GM23338 (cell line): ENCODE data around the gene VSTM2L.

ENCODE experiments used
- CREB1 ChIP-seq: fragments of 250-450 bp; sonication (Bioruptor Pico); IDR thresholded peaks from 2 replicates; pipeline ENCODE4 v1.5.0; 2020; ENCODE audit warnings: low read depth, mild to moderate bottlenecking, moderate library complexity
- CTCF ChIP-seq, 2 experiments: fragments of 200-600 bp in 1 of 2; sonication (generic) in 1 of 2; conservative IDR thresholded peaks; 2 replicates each; pipeline versions ENCODE4 v1.5.1 to v1.6.1; 2016 to 2017; ENCODE audit warnings: antibody characterized with exemption in 2 of 2, low read depth in 2 of 2, mild to moderate bottlenecking in 2 of 2, moderate library complexity in 1 of 2
- EZH2 ChIP-seq: fragments of 200-600 bp; sonication (generic); IDR thresholded peaks from one replicate; pipeline ENCODE4 v1.8.0; 2017; ENCODE audit warnings: antibody characterized with exemption, mild to moderate bottlenecking, low read depth; ENCODE audit not compliant: unreplicated experiment
- NANOG ChIP-seq: IDR thresholded peaks from 2 replicates; pipeline ENCODE4 v1.6.1; 2016; ENCODE audit warnings: antibody characterized with exemption, borderline replicate concordance
- POLR2AphosphoS5 ChIP-seq: IDR thresholded peaks from 2 replicates; pipeline ENCODE4 v1.6.1; 2016; ENCODE audit warnings: antibody characterized with exemption, low read depth
- REST ChIP-seq: IDR thresholded peaks from one replicate; pipeline ENCODE4 v1.6.1; 2018; ENCODE audit warnings: antibody characterized with exemption; ENCODE audit not compliant: unreplicated experiment
- ZNF114 ChIP-seq: fragments of 250-450 bp; sonication (Bioruptor Pico); IDR thresholded peaks from 2 replicates; pipeline ENCODE4 v1.5.0; 2020; ENCODE audit warnings: mild to moderate bottlenecking, moderate library complexity
- ZNF331 ChIP-seq: fragments of 250-450 bp; sonication (Bioruptor Pico); IDR thresholded peaks from 2 replicates; pipeline ENCODE4 v1.5.0; 2020; ENCODE audit warnings: low read depth, mild to moderate bottlenecking, moderate library complexity
- ZNF462 ChIP-seq: fragments of 250-450 bp; sonication (Bioruptor Pico); IDR thresholded peaks from 2 replicates; pipeline ENCODE4 v1.5.0; 2020; ENCODE audit warnings: mild to moderate bottlenecking, moderate library complexity

- TF ChIP-seq CTCF (conservative IDR thresholded peaks at IDR 0.05; ENCODE audit: low read depth in 2 of 2) (no peak), REST (no peak), EZH2 (no peak), POLR2AphosphoS5 (no peak), CREB1 (CRISPR knock-in tag) (no peak), NANOG (no peak), ZNF462 (CRISPR knock-in tag) (no peak), ZNF331 (no peak), ZNF114 (CRISPR knock-in tag) (no peak)
Measured at GRCh38 chr20:37991157-37991866, 88.4 kb downstream of the VSTM2L start.
